ENCODE measurements around the gene SNX10. TPM values are rescaled to one million over a fixed set of nuclear protein-coding genes. Genes with fewer than 3 reads are reported as not detected.

SNX10 gene
- total RNA-seq, 1 experiment from 2014 or later: 0.29 TPM

GRCh38 chr7:26307226-26307625 lies 15.6 kb downstream of the SNX10 start:
- Histone ChIP-seq H3K9me3 (replicated peaks) (no peaks in the 10 kb centered on the region), H3K4me3 (no peak overlapping the region), H3K4me1 (replicated peaks) (peaks cover 5% of the 10 kb centered on the region; the same call in 1 of the 2 replicates), H3K27ac (no peak overlapping the region), H3K27me3 (replicated peaks) (no peaks in the 10 kb centered on the region), H3K36me3 (no peaks in the 10 kb centered on the region)
- peak in 1 of 2 experiments; percentile 22 for DNase-seq (ENCODE audit: low read depth in 1 of 2, low spot score in 2 of 2)

- no peak overlapping the region for H3K4me3 ChIP-seq
- no peak for DNase-seq (ENCODE audit: low read depth in 1 of 2, low spot score in 2 of 2)
- no peaks in the 10 kb centered on the region for H3K36me3 ChIP-seq
- no peaks in the 10 kb centered on the region for H3K9me3 ChIP-seq (replicated peaks)
- H3K27ac ChIP-seq: no peak overlapping the region
- no peaks in the 10 kb centered on the region for H3K27me3 ChIP-seq (replicated peaks)
- H3K4me1 ChIP-seq (replicated peaks): peaks cover 5% of the 10 kb centered on the region; the same call in 1 of the 2 replicates
These were observed 16.1 kb downstream of the SNX10 start for GRCh38 chr7:26307791-26308190.

DNA sequence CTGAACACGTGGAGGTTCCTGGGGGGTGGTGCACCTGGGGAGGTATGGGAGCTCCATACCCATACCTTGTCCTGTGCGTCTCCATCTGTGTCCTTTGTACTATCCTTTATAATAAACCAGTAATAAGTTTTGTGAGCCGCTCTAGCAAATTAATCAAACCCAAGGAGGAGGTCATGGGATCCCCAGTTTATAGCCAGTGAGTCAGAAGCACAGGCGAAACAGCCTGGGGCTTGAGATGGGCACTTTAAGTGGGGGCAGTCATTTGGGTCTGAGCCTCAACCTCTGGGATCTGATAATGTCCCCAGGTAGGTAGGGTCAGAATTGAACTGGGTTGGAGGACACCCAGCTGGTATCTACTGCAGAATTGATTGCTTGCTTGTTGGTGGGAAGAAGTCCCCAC lies 16.9 kb downstream of the SNX10 start:
- no peak for DNase-seq (ENCODE audit: low read depth in 1 of 2, low spot score in 2 of 2)
- no peaks in the 10 kb centered on the region for H3K27me3 ChIP-seq (replicated peaks)
- H3K4me3 ChIP-seq: no peak overlapping the region
- no peak overlapping the region for H3K27ac ChIP-seq
- H3K9me3 ChIP-seq (replicated peaks): no peaks in the 10 kb centered on the region
- no peaks in the 10 kb centered on the region for H3K36me3 ChIP-seq
- H3K4me1 ChIP-seq (replicated peaks): peaks cover 5% of the 10 kb centered on the region; the same call in 1 of the 2 replicates

- Histone ChIP-seq H3K4me1 (replicated peaks) (peaks cover 5% of the 10 kb centered on the region; the same call in 1 of the 2 replicates), H3K36me3 (no peaks in the 10 kb centered on the region), H3K27me3 (replicated peaks) (no peaks in the 10 kb centered on the region), H3K9me3 (replicated peaks) (no peaks in the 10 kb centered on the region), H3K27ac (no peak overlapping the region), H3K4me3 (no peak overlapping the region)
- DNase-seq (ENCODE audit: low read depth in 1 of 2, low spot score in 2 of 2): no peak
These were observed 17.4 kb downstream of the SNX10 start for GRCh38 chr7:26309089-26309488.

DNA sequence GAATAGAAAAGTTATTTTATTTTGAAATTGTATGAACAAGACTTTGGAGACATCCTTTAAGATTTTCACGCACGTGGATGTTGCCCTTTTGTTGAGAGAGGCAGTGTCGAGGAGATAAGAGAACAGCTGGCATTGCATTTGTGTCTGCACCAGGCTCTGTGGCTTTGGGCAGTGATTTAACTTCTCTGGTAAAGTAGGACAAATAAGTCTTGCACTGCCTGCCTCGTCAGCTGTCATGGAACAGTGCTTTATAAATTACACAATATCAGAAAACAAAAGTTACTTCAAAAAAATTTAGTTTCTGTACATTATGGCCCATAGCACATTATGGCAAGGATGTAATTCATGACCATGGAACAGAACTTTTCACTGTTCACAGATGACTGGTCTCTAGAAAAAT lies 20.1 kb downstream of the SNX10 start:
- Histone ChIP-seq H3K27ac (no peak overlapping the region), H3K36me3 (no peaks in the 10 kb centered on the region), H3K4me3 (no peak overlapping the region), H3K4me1 (replicated peaks) (peaks cover 5% of the 10 kb centered on the region; the same call in 1 of the 2 replicates), H3K27me3 (replicated peaks) (no peaks in the 10 kb centered on the region; the same call in 1 of the 2 replicates), H3K9me3 (replicated peaks) (no peaks in the 10 kb centered on the region)
- DNase-seq (ENCODE audit: low read depth in 1 of 2, low spot score in 2 of 2): no peak

GRCh38 chr7:26317211-26317610 lies 25.5 kb downstream of the SNX10 start:
- Histone ChIP-seq H3K4me3 (no peak overlapping the region), H3K4me1 (replicated peaks) (no peaks in the 10 kb centered on the region), H3K27me3 (replicated peaks) (no peaks in the 10 kb centered on the region; the same call in 1 of the 2 replicates), H3K9me3 (replicated peaks) (no peaks in the 10 kb centered on the region), H3K27ac (no peak overlapping the region), H3K36me3 (no peaks in the 10 kb centered on the region)
- DNase-seq (ENCODE audit: low read depth in 1 of 2, low spot score in 2 of 2): no peak

DNA sequence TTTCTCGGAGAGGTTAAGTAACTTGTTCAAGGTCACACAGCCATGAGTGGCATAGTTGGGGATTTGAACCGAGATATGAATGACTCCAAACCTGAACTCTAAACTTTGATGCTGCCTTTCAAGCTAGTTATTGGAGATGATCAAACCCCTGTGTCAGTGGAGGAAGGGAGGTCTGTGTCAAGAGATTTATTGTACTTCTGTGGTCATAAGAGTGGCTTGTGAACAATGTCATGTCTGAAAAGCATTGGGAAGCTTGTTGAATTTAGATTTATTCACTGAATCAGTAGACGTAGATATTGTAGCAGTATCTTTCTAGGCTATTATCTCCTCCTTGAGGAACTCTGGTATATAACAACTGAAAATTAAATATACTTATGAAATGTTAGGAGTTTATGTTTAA lies 27.3 kb downstream of the SNX10 start:
- no peaks in the 10 kb centered on the region for H3K9me3 ChIP-seq (replicated peaks)
- DNase-seq (ENCODE audit: low read depth in 1 of 2, low spot score in 2 of 2): no peak

GRCh38 chr7:26319636-26320035 lies 28.0 kb downstream of the SNX10 start:
- Histone ChIP-seq H3K27ac (no peak overlapping the region), H3K36me3 (no peaks in the 10 kb centered on the region), H3K9me3 (replicated peaks) (no peaks in the 10 kb centered on the region), H3K27me3 (replicated peaks) (no peaks in the 10 kb centered on the region; the same call in 1 of the 2 replicates), H3K4me3 (no peak overlapping the region), H3K4me1 (replicated peaks) (no peaks in the 10 kb centered on the region)
- no peak for DNase-seq (ENCODE audit: low read depth in 1 of 2, low spot score in 2 of 2)

More for the DNA sequence above, 27.3 kb downstream of the SNX10 start:
- Histone ChIP-seq H3K27me3 (replicated peaks) (no peaks in the 10 kb centered on the region; the same call in 1 of the 2 replicates), H3K4me3 (no peak overlapping the region), H3K4me1 (replicated peaks) (no peaks in the 10 kb centered on the region), H3K36me3 (no peaks in the 10 kb centered on the region), H3K27ac (no peak overlapping the region)

DNA sequence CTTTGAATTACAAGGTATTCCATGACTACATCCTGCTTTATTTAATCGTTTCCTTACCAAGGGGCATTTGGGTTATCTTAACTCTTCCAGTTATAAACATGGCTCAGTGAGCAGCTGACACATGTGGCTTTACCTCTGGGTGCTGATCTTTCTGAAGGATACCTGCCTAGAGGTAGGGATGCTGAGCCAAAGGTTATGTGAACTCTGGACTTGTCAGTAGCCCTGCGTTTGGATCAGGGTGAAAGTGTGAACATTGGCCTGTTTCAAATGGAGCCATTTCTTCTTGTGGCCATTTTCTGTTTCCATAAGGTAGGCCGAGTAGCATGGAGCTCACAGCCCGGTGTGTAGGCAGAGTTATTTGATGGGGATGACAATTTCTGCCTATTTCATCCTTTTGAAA lies 29.2 kb downstream of the SNX10 start:
- Histone ChIP-seq H3K4me1 (replicated peaks) (no peaks in the 10 kb centered on the region), H3K4me3 (no peak overlapping the region), H3K9me3 (replicated peaks) (no peaks in the 10 kb centered on the region), H3K27ac (no peak overlapping the region), H3K27me3 (replicated peaks) (no peaks in the 10 kb centered on the region), H3K36me3 (no peaks in the 10 kb centered on the region)
- no peak for DNase-seq (ENCODE audit: low read depth in 1 of 2, low spot score in 2 of 2)

- H3K4me1 ChIP-seq (replicated peaks): no peaks in the 10 kb centered on the region
- H3K36me3 ChIP-seq: no peaks in the 10 kb centered on the region
- no peak overlapping the region for H3K4me3 ChIP-seq
- H3K9me3 ChIP-seq (replicated peaks): no peaks in the 10 kb centered on the region
- no peak overlapping the region for H3K27ac ChIP-seq
- DNase-seq (ENCODE audit: low read depth in 1 of 2, low spot score in 2 of 2): no peak
- no peaks in the 10 kb centered on the region for H3K27me3 ChIP-seq (replicated peaks)
These were observed 29.8 kb downstream of the SNX10 start for GRCh38 chr7:26321435-26321834.

DNA sequence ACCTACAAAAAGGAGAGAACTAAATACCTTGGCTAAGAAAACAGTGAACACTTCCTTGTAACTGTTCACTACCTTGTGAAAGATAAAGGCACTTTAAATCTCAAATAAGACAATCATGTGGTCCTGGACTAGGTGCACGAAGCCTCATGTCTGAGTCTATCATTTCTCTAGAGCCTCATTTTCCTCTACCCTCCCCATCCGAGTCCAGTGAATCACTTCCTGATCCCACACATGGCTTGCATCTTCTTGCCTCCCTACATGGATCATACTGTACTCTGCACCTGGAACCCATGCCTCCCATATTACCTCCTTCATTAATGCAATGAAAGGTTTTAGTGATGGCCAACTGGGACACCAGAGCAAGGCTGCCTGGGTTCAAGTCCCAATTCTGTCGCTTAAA lies 34.5 kb downstream of the SNX10 start:
- H3K27me3 ChIP-seq (replicated peaks): no peaks in the 10 kb centered on the region
- no peaks in the 10 kb centered on the region for H3K4me1 ChIP-seq (replicated peaks)
- no peak overlapping the region for H3K4me3 ChIP-seq
- DNase-seq (ENCODE audit: low read depth in 1 of 2, low spot score in 2 of 2): no peak
- no peaks in the 10 kb centered on the region for H3K9me3 ChIP-seq (replicated peaks)
- H3K27ac ChIP-seq: no peak overlapping the region
- H3K36me3 ChIP-seq: no peaks in the 10 kb centered on the region

DNA sequence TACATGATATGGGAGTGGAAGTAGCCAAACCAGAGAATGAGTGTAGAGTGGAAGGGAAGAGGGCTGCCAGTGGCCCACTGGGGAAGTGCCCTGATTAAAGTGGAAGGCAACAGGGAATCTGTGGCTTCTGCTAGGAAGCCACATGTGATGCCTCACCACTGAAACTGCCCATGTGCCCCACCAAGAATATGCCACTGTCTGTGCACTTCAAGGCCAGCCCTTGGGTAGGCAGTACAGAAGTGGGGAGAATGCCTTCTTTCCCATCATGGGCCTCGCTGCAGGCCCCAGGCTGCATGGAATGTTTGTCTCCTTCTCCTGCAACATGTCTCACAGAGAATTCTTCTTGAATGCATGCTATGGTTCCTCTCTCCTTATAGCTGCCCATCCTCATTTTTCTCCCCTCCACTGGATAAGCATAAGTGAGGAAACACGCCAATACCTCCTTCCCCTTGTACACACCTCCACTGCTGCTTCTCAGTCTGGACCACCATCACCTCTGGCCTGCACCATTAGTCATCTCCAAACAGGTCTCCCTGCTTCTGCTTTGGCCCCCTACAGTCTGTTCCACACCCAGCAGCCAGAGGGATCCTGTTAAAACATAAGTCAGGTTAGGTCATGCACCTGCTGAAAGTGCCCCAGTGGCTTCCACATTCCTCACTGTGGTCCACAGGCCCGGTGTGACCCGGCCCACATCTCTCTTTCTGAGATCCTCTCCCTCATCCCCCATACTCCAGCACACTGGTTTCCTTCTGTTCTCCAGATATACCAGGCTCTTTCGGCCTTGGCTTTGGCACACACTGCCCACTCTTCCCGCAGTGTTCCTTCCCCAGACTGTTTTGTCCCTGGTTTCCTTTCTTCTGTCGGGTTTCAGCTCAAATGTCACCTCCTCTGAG lies 37.1 kb downstream of the SNX10 start:
- Histone ChIP-seq H3K36me3 (no peaks in the 10 kb centered on the region), H3K9me3 (replicated peaks) (no peaks in the 10 kb centered on the region), H3K27me3 (replicated peaks) (no peaks in the 10 kb centered on the region), H3K4me1 (replicated peaks) (no peaks in the 10 kb centered on the region), H3K27ac (no peak overlapping the region), H3K4me3 (no peak overlapping the region)
- no peak for DNase-seq (ENCODE audit: low read depth in 1 of 2, low spot score in 2 of 2)

DNA sequence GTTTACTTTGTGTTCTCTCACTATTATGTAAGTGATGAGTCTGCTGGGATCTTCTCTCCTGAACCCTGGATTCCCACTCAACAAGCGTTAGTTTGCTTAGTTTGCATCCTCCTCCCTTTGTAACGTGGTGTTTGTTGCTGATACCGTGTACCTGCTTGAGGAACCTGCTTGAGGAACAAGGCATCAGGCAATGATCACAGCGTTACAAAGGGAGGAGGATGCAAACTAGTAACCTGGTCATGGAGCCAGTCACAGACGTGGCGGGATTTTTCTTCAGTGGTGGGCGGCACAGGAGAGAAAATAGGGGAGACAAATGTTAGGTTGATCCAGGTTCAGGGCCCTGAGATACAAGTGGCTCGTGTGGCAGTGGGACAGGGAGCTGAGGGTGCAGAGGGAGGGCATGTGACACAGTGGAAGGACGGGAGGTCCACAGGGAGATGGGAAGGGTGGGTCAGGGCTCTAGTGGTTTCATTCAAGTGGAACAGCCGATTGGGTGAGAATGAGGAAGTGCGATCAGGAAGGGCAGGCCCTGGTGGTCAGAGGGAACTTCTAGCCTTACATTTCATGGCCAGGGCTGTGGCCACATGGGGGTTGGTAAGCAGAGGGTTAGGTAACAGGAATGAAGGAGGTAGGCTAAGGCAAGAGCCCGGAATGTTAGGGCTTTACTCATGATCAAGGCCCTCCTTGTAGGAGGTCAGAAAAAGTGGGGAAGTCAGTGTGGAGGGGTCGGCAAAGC lies 38.0 kb downstream of the SNX10 start:
- H3K36me3 ChIP-seq: no peaks in the 10 kb centered on the region
- H3K9me3 ChIP-seq (replicated peaks): no peaks in the 10 kb centered on the region
- H3K27ac ChIP-seq: no peak overlapping the region
- H3K27me3 ChIP-seq (replicated peaks): no peaks in the 10 kb centered on the region
- no peaks in the 10 kb centered on the region for H3K4me1 ChIP-seq (replicated peaks)
- no peak for DNase-seq (ENCODE audit: low read depth in 1 of 2, low spot score in 2 of 2)
- H3K4me3 ChIP-seq: no peak overlapping the region

GRCh38 chr7:26331113-26331512 lies 39.5 kb downstream of the SNX10 start:
- no peak overlapping the region for H3K27ac ChIP-seq
- no peak for DNase-seq (ENCODE audit: low read depth in 1 of 2, low spot score in 2 of 2)
- no peaks in the 10 kb centered on the region for H3K36me3 ChIP-seq
- no peaks in the 10 kb centered on the region for H3K9me3 ChIP-seq (replicated peaks)
- H3K27me3 ChIP-seq (replicated peaks): no peaks in the 10 kb centered on the region
- no peak overlapping the region for H3K4me3 ChIP-seq
- H3K4me1 ChIP-seq (replicated peaks): no peaks in the 10 kb centered on the region

All from SJSA1 (cell line).